ENCODE results near the gene IFRD1.

IFRD1 gene, protein sequence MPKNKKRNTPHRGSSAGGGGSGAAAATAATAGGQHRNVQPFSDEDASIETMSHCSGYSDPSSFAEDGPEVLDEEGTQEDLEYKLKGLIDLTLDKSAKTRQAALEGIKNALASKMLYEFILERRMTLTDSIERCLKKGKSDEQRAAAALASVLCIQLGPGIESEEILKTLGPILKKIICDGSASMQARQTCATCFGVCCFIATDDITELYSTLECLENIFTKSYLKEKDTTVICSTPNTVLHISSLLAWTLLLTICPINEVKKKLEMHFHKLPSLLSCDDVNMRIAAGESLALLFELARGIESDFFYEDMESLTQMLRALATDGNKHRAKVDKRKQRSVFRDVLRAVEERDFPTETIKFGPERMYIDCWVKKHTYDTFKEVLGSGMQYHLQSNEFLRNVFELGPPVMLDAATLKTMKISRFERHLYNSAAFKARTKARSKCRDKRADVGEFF

DNA sequence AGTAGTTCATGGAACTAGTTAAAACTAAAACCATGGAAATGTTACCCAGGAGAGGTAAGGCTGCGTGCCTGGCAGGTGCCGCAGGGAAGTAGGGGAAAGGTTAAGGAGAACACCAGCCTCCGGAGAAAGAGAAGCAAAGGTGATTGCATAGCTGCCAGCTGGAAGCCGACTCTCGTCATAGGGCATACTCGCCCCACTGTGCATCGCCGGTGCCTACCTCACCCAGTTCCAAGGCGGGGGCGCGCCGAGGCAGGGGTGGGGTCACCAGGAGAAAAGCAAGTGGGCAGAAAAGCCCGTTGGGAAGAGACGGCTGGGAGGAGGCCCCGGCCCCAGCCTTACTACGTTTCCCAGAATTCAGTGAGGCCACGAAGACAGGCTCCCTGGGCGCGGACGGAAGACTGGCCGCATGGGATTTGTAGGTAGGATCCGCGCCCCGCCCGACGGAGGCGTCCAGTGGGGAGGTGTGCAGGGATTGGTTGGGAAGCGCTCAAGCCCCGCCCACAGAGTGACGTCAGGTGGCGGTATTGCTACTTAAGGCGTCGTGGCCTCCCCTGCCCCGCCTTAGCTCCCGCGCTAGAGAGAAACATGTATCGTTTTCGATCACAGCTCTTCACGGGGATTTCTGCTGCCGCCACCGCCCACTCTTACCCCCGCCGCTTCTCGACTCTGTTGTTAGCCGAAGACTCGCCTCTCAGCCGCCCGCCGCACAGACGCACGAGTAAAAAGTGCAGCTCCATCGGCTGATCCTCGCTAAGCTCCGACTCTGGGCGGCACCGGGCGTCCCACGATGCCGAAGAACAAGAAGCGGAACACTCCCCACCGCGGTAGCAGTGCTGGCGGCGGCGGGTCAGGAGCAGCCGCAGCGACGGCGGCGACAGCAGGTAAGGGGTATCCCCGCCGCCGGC, at the start of gene IFRD1:
IFRD1 (plus strand) TSS at position 559 of the 905 bp plus-strand sequence; CDS start at position 788, 229 bp downstream.
- peak; percentile 98 for DNase-seq

DNA sequence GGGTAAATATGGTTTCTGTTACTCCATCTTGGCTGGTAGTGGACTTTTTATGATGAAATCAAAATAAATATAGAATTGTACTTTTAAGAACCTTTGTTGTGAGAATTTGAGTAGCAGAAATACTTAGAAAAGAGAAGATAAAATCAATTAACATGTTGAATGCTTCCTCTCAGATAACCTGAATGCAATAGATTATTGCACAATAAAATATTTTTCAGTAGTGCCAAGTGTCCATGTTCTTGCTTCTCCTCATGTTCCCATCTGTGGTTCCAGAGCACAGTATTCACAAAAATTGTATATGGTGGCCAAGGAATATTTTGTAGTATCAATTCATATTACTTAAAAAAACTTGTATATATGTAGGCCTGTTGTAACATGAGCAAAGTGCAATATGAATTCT, 45.9 kb upstream of the IFRD1 start:
- DNase-seq, result no peak

DNA sequence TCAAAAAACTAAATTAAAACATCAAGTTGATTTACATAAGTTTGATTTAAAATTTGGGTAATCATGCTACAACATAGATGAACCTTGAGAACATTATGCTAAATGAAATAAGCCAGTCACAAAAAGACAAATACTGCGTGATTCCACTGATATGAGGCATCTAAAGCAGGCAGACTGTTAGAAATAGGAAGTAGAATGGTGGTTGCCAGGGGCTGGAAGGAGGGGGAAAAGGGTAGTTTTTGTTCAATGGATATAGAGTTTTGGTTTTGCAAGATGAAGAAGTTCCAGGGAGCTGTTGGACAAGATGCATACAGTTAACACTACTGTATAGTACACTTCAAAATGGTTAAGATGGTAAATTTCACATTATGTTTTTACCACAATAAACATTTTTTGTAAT, 45.0 kb upstream of the IFRD1 start:
- DNase-seq, result no peak

DNA sequence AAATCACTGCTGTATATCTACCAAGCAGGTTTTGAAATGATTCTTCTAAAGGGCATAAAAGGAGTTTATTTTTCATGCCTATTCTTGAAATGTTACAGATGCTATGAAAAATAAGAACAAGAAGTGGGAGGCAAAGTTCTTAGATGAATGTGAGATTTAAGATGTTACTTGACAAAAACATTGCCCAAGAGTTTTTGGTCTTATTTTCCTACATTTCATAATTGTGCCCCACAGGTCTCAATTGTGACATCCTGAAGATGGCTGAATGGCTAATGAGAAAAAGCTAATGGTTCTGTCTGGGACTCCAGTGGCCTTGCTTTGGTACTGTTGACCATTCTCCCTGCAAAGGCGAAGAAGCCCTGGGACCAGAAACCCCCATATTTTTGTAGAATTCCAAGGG, 43.0 kb upstream of the IFRD1 start:
- DNase-seq, result no peak

DNA sequence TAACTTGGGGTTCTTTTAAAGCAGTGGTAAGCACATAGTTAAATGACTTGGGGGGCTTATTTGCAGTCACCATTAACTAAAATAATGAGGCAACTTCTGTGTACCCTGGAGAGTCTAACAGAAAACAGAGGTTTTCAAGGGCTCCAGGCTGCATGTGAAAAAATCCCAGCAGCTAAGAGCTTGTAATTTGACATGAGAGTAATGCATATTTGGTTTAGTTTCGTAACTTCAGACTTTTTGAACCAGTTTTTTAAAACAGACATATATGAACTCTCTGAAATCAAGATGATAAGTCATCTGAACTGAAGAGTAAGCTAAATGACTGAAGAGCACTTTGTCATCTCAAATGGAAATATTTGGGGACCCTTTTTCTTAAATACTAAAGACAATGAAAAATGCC, 40.2 kb upstream of the IFRD1 start:
- DNase-seq, result no peak

DNA sequence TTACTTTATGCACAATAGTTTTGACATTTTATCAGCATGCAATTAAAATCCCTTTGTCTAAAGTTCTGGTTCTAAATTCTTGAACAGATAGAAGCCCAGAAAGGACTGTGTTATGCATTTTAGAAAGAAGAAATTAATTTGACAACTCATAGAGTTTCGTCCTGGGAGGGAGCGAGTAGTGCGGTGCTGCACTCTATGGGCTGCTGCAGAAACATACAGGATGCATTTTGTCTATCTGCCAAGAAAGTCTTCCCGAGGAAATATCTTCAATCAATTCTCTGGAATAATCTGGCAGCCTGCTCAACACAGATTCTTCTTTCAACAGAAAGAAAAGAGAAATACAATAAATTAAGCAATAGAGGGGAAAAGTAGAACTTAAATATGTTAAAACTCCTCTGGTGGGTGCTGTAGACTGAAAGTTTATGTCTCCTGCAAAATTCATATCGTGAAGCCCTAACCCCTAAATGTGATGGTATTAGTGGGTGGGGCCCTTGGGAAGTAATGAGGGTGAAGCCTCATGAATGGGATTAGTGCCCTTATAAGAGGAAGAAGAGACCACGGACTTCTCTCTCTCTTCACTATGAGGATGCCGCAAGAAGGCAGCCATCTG, 39.0 kb upstream of the IFRD1 start:
- no peak for DNase-seq

DNA sequence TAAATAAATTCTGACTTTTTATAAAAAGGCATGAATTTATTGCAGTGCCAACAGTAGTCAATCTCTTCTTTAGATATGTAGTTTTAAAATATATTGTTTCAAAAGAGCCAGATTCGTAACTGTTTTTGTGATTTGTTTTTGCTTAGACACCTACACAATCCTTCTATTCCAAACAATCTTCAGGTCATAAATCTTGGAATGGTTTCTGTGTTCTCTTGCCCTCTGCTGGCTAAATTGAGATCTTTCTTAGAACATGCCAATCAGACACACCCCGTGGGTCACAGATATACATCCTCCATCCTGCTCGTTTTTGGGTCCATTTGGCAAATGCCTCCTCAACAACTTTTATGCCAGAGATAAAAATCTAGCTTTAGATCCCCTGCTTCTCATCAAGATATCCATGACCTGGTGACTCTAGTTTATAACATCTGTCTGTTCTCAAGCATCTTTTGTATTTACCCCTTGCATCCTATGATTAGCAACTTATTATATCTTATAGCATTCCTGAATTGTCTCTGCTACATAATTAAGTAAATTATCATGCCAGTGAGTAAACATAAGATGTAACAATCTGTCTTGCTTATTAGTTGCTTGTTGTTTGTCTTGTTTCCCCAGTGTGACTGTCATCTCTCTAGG, 35.3 kb upstream of the IFRD1 start:
- no peak for DNase-seq

DNA sequence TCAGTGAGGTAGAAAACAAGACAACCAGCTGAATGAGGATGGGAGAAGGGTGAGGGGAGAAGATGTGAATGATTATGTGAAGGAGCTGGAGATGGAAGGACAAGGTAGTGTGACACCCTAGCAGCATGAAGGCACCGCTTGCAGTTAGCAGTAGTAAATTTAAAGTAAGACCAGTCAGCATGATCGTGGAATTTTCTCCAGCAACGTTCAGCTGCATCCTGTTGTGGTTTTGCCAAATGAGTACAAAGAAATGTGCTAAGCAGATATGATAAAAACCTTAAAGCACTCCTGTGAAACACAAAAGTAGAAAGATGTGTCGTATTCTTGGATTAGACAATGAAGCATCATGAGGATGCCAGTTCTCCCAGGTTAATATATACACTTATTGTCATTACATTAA, 34.1 kb upstream of the IFRD1 start:
- no peak for DNase-seq

DNA sequence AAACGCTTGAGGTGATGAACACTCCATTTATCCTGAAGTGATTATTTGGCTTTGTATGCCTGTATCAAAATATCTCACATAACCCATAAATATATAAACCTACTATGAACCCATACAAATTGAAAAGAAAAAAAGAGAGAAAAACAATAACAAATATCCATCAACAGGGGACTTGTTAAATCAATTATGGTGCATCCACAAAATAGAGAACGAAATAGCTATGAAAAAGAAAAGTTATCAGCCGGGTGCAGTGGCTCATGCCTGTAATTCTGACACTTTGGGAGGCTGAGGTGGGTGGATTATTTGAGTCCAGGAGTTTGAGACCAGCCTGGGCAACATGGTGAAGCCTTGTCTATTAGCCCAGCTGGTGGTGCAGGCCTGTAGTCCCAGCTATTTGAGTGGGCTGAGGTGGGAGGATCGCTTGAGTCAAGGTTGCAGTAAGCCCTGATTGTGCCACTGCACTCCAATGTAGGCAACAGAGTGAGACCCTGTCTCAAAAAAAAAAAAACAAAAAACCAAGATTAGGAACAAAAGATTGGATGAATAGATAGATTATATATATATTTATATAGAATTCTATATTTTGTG, 30.6 kb upstream of the IFRD1 start:
- no peak for DNase-seq

DNA sequence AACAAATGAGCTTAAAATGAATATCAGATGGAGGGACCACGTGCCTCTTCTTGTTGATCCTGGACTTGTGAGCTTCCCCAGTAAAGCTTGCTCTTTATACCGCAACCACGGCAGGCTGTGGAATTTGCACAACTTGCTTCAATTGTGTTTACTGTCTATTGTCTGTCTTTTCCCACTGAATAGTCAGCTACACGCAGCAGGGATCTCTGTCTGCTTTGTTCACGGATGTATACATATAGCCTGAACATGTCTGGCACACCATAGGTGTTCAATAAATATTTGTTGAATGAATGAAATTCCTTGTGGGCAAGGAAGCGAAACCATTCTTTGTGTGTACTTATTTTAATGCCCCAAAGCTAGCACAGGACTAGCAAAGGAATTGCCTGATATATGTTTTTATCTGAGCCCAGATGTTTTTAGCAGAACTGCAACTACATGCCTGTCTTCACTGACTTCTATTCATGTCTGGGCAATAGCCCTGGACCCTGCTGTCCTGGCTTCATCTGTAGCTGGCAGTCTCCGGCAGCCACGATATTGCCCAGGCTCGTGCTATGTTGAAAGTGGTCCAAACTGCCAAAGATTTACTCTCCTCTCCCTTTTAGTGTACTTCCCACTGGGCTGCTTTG, 29.9 kb upstream of the IFRD1 start:
- no peak for DNase-seq

DNA sequence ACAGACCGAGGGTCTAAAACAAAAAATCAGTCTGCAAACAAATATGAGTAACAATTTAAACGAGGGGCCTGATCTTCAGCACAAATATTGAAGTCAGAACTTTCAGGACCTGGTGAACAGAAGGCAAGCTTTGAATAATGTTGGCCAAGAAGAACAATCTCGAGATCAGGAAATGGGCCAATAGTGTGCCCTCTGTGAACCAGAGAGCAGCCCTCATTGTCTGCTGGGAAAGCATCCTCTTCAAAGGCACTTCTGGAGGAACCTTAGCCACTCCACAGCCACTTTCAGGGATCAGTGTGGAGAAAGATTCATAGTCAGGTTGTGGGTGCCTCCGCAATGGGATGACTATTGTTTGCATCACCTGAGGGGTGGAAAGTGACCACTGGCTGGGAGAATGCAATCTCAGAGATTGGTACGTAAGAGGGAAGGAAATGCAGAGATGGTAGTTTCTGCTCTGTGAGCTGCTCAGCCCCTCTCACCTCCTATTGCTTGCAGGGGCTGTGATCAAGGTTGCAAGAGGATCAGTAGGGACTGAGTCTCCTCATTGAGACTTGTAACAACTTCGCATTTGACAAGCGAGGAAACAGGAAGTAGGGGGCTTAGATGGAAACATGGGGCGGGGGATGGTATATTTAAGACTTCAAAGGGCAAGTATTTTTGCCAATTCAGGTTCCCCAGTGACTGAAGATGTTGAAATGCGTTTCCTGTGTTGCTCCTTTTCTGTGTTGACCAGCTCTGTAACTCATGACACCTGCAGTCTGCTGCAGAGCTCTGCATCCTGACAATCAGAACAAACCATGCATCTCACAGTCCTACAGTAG, 28.4 kb upstream of the IFRD1 start:
- no peak for DNase-seq

DNA sequence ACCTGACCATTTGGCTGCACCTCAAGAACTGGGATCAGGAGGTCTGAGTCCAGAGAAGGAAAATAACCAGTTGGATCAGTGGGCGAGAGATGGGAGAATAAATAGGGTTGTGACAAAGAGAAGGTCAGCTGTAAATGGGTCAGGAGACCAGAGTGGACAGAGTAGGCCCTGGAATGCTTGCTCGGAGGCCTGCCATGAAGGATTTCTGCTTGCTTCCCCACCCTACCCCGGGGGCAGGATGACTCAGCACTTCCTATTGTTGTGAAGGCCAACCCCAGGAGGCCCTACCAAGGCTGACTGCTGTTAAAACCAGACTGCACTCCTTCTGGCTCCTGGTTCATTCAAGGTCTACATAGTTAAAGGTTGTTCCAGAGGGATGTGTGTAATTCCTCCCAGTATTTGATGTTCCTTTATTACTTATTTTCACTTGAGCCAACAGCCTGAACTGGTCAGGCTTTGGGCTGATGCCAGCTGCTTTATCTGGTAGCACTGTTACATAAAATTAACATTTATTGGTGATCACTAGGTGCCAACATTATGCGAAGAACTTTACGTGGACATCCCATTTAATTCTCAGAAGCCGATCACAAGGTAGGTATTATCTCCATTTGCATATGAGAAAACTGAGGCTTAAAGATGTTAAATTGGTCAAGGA, 27.3 kb upstream of the IFRD1 start:
- peak; percentile 21 for DNase-seq

DNA sequence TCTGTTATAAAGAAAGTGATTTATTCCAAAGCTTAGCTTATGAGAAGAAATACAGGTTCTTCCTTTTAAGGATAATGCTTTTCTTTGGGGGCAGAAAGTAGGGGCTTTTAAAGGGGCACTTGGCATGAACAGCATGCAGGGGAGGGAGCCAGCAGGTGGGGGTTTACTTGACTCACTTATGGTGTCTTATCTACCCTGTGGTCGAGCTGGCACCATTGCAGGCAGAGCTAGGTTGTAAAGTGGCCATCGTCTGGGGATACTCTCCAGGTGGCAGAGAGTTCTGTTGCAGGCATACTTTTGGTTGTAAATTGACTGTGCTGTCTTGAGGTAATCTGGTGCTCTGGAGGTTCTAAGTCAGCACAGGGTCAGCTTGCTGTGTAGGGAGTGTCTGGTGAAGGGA, 26.3 kb upstream of the IFRD1 start:
- no peak for DNase-seq

DNA sequence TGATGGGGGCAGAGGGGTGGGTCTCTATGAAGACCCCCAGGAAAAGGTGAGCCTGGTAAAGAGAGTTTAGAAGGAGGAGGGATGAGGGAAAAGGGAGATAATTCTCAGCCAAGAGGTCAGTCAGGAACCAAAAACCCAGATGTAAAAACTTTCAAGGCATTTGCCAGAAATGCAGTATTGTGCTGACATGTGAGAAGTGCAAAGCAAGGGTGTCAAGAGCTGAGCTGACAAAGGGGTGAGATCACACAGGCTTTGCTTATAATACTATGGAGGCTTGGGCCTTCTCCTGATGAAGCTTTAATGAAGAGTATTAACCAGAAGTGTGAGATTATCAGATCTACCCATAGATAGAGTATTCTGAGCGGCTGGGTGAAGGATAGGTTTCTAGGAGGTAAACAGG, 22.3 kb upstream of the IFRD1 start:
- DNase-seq, result no peak

DNA sequence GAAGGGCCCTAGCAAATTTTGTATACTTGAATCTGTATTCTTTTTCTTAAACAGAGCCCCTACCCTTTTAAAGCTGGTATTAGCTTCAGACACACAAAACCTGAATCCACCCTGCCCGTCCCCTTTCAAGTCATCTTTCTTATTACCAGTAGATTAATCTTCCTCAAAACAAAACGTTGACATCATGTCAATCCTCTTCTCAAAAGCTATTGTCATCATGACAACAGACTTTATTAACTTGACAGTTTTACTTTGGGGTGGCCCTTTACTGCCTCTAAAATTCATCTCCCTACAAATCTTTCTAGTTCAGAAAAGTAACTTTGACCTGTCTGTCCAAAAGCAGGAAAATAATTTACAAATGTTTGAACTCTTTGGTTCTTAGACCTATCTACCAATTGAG, 21.5 kb upstream of the IFRD1 start:
- no peak for DNase-seq

DNA sequence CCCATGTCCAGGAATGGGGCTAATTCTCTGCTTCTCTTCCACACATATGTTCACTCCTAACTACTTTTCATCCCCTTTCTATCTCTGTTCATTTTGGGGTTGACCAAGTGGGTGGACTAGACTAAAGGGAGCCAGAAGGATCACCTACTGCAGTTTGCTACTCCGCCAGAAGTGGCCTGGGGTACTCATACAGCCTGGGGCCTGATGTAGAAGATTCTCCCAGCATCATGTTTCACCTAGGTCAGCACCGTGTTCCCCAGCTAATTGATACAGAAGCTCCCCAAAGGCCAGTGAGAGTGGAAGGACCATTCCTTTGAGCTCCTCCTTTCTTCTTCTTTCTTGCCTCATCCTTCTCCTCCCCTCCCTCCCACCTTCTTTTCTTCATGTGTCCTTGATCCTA, 19.6 kb upstream of the IFRD1 start:
- DNase-seq, result no peak

DNA sequence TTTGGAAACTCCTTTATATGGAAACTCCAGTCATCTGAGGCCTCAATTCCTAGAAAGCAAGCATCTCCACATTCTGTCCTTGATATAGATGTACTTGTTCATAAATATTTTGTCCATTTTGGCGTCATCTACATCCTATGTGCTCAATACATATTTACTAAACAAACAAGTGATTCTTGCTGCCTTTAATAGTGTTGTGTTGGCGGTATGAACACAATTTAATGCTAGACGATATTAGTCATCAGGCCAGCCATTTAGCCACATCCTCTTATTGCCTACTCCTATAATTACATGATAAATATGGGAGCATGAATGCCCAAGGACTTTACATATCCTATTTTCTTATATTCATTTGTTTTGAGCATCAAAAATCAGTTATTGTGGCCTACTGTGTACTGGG, 18.5 kb upstream of the IFRD1 start:
- no peak for DNase-seq

DNA sequence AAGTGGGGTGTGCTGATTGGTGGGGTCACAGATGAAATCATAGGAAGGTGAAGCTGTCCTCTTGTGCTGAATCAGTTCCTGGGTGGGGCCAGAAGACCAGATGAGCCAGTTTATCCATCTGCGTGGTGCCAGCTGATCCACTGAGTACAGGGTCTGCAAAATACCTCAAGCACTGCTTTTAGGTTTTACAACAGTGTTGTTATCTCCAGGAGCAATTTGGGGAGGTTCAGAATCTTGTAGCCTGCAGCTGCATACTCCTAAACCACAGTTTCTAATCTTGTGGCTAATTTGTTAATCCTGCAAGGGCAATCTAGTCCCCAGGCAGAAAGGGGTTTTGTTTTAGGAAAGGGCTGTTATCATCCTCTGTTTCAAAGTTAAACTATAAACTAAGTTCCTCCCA, 17.0 kb upstream of the IFRD1 start:
- no peak for DNase-seq

DNA sequence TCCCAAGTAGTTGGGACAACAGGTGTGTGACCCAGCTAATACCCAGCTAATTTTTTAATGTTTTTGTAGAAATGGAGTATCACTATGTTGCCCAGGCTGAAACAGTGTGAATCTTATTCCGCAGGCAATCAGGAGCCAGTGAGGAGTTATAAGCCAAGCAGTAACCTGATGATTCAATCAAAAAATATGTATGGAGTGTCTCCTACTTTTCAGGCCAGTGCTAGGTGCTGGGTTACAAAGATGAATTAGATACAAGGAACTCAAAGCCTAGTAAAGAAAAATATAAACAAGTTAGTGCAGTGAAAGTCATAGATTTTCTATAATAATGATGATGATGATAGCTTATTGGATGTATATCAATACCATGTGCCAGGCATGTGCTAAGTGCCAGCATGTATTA, 13.2 kb upstream of the IFRD1 start:
- DNase-seq, result no peak

DNA sequence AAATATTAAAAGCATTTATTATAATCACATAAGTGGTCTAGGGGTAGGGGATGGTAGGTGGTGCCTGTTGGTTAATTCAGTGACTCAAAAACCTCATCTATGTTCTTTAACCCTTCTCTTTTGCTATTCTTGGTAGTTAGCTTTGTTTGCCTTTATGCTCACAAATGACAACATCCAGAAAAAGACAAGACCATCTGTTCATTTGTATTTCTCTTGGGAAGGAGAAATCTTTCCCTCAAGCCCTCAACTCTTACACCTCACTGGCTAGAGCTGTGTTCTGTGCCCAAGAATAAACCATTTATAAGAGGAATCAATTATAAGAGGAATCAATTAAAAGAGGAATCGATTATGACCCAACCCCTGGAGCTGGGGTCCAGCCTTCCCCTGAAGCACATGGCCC, 10.8 kb upstream of the IFRD1 start:
- no peak for DNase-seq

DNA sequence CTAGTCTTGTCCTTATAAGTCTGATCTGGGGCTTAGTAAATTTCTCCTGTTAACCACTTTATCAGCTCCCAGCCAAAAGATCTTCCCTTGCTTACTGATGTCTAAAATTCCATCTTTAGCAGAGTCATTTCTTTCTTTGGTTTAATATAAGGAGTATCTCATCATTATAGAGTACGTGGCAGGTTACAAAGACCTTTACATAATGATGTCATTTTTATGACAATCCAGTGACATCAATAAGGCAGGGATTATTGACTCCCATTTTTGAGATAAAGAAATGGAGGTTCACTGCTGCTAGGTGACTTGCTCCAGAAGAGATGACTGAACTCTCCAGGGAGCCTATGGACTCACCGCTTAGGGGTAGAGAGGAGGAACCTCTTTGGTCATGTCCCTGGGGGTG, 8.1 kb upstream of the IFRD1 start:
- DNase-seq, result no peak

Measured in stimulated activated CD4-positive, alpha-beta T cell treated with anti-CD3 and anti-CD28 coated beads, Interleukin-1b, Interleukin-23, amount 100 ng/mL, for 48 hours (primary cell).